GM23338 (cell line): Measurements from ENCODE around the gene GALNT14. TPM values are rescaled to one million over a fixed set of nuclear protein-coding genes. Genes with fewer than 3 reads are reported as not detected.

ENCODE experiments used
- ATAC-seq: fragments of 200-7000 bp; cut with Tn5 transposase; 3 replicates; pipeline ENCODE4 v1.9.1; 2020
- DNase-seq: peaks from one replicate; pipeline ENCODE4 v3.0.0-alpha.2; 2015; ENCODE audit warnings: low spot score
- H2AFZ ChIP-seq: fragments of 200-600 bp; sonication (generic); 2 replicates; pipeline ENCODE4 v1.8.0; 2016; ENCODE audit warnings: antibody characterized with exemption, mild to moderate bottlenecking, moderate library complexity
- H3F3A ChIP-seq: fragments of 200-600 bp; sonication (generic); replicated peaks from 2 replicates; pipeline ENCODE4 v1.8.0; 2017; ENCODE audit warnings: antibody characterized with exemption, mixed run types, low read depth
- H3K27ac ChIP-seq: fragments of 200-600 bp; sonication (generic); 2 replicates; pipeline ENCODE4 v1.6.1; 2016; ENCODE audit warnings: low read depth
- H3K27me3 ChIP-seq: fragments of 200-600 bp; sonication (generic); 2 replicates; pipeline ENCODE4 v1.8.0; 2016; ENCODE audit warnings: mild to moderate bottlenecking, mixed run types, moderate library complexity; ENCODE audit not compliant: insufficient read depth
- H3K36me3 ChIP-seq: fragments of 200-600 bp; sonication (generic); 2 replicates; pipeline ENCODE4 v1.8.0; 2016; ENCODE audit warnings: mild to moderate bottlenecking; ENCODE audit not compliant: insufficient read depth
- H3K4me1 ChIP-seq: fragments of 200-600 bp; sonication (generic); 2 replicates; pipeline ENCODE4 v1.8.0; 2016; ENCODE audit warnings: mild to moderate bottlenecking, moderate library complexity; ENCODE audit not compliant: insufficient read depth
- H3K4me2 ChIP-seq: fragments of 200-600 bp; sonication (generic); 2 replicates; pipeline ENCODE4 v1.7.1; 2017; ENCODE audit warnings: mixed run types
- H3K4me3 ChIP-seq: fragments of 200-600 bp; sonication (generic); 2 replicates; pipeline ENCODE4 v1.6.1; 2016; ENCODE audit warnings: mixed run types
- H3K79me2 ChIP-seq: fragments of 200-600 bp; sonication (generic); replicated peaks from 2 replicates; pipeline ENCODE4 v1.8.0; 2017; ENCODE audit warnings: mild to moderate bottlenecking; ENCODE audit not compliant: insufficient read depth
- H3K9me2 ChIP-seq: fragments of 200-600 bp; sonication (generic); 2 replicates; pipeline ENCODE4 v1.8.0; 2017; ENCODE audit not compliant: insufficient read depth
- H4K20me1 ChIP-seq: fragments of 200-600 bp; sonication (generic); replicated peaks from 2 replicates; pipeline ENCODE4 v1.8.0; 2017; ENCODE audit warnings: mild to moderate bottlenecking; ENCODE audit not compliant: insufficient read depth
- H3K27ac Mint-ChIP-seq: 2 replicates; pipeline ENCODE4 v1.8.0; 2020; ENCODE audit warnings: inconsistent platforms, mild to moderate bottlenecking, moderate library complexity, mixed read lengths
- H3K27me3 Mint-ChIP-seq: 3 replicates; pipeline ENCODE4 v1.8.0; 2022; ENCODE audit warnings: low read depth, mild to moderate bottlenecking, moderate library complexity, mixed read lengths, inconsistent platforms; ENCODE audit not compliant: insufficient read depth, poor library complexity
- H3K36me3 Mint-ChIP-seq: 3 replicates; pipeline ENCODE4 v1.8.0; 2021; ENCODE audit warnings: low read depth, mild to moderate bottlenecking, inconsistent platforms, moderate library complexity, mixed read lengths
- H3K4me1 Mint-ChIP-seq: 3 replicates; pipeline ENCODE4 v1.8.0; 2020; ENCODE audit warnings: mild to moderate bottlenecking, inconsistent platforms, mixed read lengths
- H3K4me3 Mint-ChIP-seq: 3 replicates; pipeline ENCODE4 v1.8.0; 2021; ENCODE audit warnings: moderate library complexity, mild to moderate bottlenecking, inconsistent platforms, mixed read lengths
- H3K9me3 Mint-ChIP-seq: 3 replicates; pipeline ENCODE4 v1.8.0; 2020; ENCODE audit warnings: moderate library complexity, mild to moderate bottlenecking, inconsistent platforms, mixed read lengths
- CREB1 ChIP-seq: fragments of 250-450 bp; sonication (Bioruptor Pico); IDR thresholded peaks from 2 replicates; pipeline ENCODE4 v1.5.0; 2020; ENCODE audit warnings: low read depth, mild to moderate bottlenecking, moderate library complexity
- EZH2 ChIP-seq: fragments of 200-600 bp; sonication (generic); IDR thresholded peaks from one replicate; pipeline ENCODE4 v1.8.0; 2017; ENCODE audit warnings: antibody characterized with exemption, mild to moderate bottlenecking, low read depth; ENCODE audit not compliant: unreplicated experiment
- EZH2phosphoT487 ChIP-seq: fragments of 200-600 bp; sonication (generic); IDR thresholded peaks from one replicate; pipeline ENCODE4 v1.8.1; 2018; ENCODE audit warnings: antibody characterized with exemption; ENCODE audit not compliant: unreplicated experiment
- JUNB ChIP-seq: IDR thresholded peaks from one replicate; pipeline ENCODE4 v1.6.1; 2016; ENCODE audit warnings: antibody characterized with exemption; ENCODE audit not compliant: unreplicated experiment
- NANOG ChIP-seq: IDR thresholded peaks from 2 replicates; pipeline ENCODE4 v1.6.1; 2016; ENCODE audit warnings: antibody characterized with exemption, borderline replicate concordance
- POLR2AphosphoS5 ChIP-seq: IDR thresholded peaks from 2 replicates; pipeline ENCODE4 v1.6.1; 2016; ENCODE audit warnings: antibody characterized with exemption, low read depth
- STAT1 ChIP-seq: IDR thresholded peaks from one replicate; pipeline ENCODE4 v1.6.1; 2016; ENCODE audit warnings: antibody characterized with exemption; ENCODE audit not compliant: unreplicated experiment
- ZNF114 ChIP-seq: fragments of 250-450 bp; sonication (Bioruptor Pico); IDR thresholded peaks from 2 replicates; pipeline ENCODE4 v1.5.0; 2020; ENCODE audit warnings: mild to moderate bottlenecking, moderate library complexity
- ZNF331 ChIP-seq: fragments of 250-450 bp; sonication (Bioruptor Pico); IDR thresholded peaks from 2 replicates; pipeline ENCODE4 v1.5.0; 2020; ENCODE audit warnings: low read depth, mild to moderate bottlenecking, moderate library complexity
- polyA plus RNA-seq: library from polyadenylated mRNA; unstranded; fragments of >200 nt; fragmentation: Nextera tagmentation; extraction: Ambion mirVana; gene quantifications from 2 replicates; pipeline ENCODE4 v1.2.1, GENCODE V29; 2016
- total RNA-seq: library from RNA; depleted of rRNA; stranded (reverse); fragments of >200 nt; shearing (Covaris generic); gene quantifications from 2 replicates; pipeline ENCODE4 v1.2.3, GENCODE V29; 2014
- TF ChIP-seq, protein P1 (sequence below): IDR thresholded peaks from one replicate; pipeline ENCODE4 v1.6.1; 2018; ENCODE audit warnings: antibody characterized with exemption; ENCODE audit not compliant: unreplicated experiment
- TF ChIP-seq, protein P2 (sequence below): fragments of 250-450 bp; sonication (Bioruptor Pico); IDR thresholded peaks from 2 replicates; pipeline ENCODE4 v1.5.0; 2020; ENCODE audit warnings: mild to moderate bottlenecking, moderate library complexity
- TF ChIP-seq, protein P3 (sequence below), 2 experiments: fragments of 200-600 bp in 1 of 2; sonication (generic) in 1 of 2; conservative IDR thresholded peaks; 2 replicates each; pipeline versions ENCODE4 v1.5.1 to v1.6.1; 2016 to 2017; ENCODE audit warnings: antibody characterized with exemption in 2 of 2, low read depth in 2 of 2, mild to moderate bottlenecking in 2 of 2, moderate library complexity in 1 of 2
- TF ChIP-seq, protein P4 (sequence below): IDR thresholded peaks from 2 replicates; pipeline ENCODE4 v1.6.1; 2016; ENCODE audit warnings: antibody characterized with exemption

The GALNT14 gene
- total and polyA plus RNA-seq, 2 experiments from 2014 or later = 5.4 to 7.7 TPM

DNA sequence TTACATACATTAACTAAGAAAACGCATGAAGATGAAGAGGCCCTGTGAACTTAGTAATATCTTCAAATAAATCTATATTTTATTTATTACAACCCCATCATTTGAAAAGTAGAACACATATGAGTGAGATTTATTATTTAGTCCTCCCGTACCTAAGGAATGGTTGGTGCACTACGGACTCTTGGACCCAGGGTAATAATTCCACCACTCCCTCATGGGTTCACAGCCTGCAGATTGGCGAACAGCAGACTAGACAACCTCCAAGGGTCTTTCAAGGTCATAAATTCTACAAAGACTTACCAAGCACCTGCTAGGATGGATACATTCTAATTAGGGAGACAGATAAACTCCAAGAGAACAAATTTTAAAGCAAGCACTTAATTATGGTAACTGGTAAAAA is 51.6 kb downstream of the GALNT14 start:
- Histone ChIP-seq H4K20me1 (no peaks in the 10 kb centered on the region), H3K4me2 (no peak overlapping the region), H3F3A (no peaks in the 10 kb centered on the region), H3K79me2 (no peaks in the 10 kb centered on the region), H2AFZ (no peak overlapping the region), H3K4me3 (no peak overlapping the region), H3K4me1 (no peaks in the 10 kb centered on the region), H3K27me3 (no peaks in the 10 kb centered on the region), H3K27ac (no peak overlapping the region), H3K36me3 (no peaks in the 10 kb centered on the region), H3K9me2 (no peaks in the 10 kb centered on the region)
- ATAC-seq (no peak), DNase-seq (no peak)
- Mint-ChIP-seq H3K4me1 (peaks cover 3% of the 10 kb centered on the region; the same call in 2 of the 3 replicates), H3K36me3 (no peaks in the 10 kb centered on the region), H3K4me3 (no peak overlapping the region), H3K27ac (no peak overlapping the region), H3K27me3 (peaks cover 4% of the 10 kb centered on the region), H3K9me3 (no peaks in the 10 kb centered on the region; the same call in 1 of the 3 replicates)
- TF ChIP-seq ZNF331 = no peak
- no peak for TF ChIP-seq POLR2AphosphoS5
- no peak for TF ChIP-seq CREB1
- TF ChIP-seq EZH2phosphoT487 = no peak
- TF ChIP-seq, protein P1, sequence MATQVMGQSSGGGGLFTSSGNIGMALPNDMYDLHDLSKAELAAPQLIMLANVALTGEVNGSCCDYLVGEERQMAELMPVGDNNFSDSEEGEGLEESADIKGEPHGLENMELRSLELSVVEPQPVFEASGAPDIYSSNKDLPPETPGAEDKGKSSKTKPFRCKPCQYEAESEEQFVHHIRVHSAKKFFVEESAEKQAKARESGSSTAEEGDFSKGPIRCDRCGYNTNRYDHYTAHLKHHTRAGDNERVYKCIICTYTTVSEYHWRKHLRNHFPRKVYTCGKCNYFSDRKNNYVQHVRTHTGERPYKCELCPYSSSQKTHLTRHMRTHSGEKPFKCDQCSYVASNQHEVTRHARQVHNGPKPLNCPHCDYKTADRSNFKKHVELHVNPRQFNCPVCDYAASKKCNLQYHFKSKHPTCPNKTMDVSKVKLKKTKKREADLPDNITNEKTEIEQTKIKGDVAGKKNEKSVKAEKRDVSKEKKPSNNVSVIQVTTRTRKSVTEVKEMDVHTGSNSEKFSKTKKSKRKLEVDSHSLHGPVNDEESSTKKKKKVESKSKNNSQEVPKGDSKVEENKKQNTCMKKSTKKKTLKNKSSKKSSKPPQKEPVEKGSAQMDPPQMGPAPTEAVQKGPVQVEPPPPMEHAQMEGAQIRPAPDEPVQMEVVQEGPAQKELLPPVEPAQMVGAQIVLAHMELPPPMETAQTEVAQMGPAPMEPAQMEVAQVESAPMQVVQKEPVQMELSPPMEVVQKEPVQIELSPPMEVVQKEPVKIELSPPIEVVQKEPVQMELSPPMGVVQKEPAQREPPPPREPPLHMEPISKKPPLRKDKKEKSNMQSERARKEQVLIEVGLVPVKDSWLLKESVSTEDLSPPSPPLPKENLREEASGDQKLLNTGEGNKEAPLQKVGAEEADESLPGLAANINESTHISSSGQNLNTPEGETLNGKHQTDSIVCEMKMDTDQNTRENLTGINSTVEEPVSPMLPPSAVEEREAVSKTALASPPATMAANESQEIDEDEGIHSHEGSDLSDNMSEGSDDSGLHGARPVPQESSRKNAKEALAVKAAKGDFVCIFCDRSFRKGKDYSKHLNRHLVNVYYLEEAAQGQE = no peak
- TF ChIP-seq, protein P2, sequence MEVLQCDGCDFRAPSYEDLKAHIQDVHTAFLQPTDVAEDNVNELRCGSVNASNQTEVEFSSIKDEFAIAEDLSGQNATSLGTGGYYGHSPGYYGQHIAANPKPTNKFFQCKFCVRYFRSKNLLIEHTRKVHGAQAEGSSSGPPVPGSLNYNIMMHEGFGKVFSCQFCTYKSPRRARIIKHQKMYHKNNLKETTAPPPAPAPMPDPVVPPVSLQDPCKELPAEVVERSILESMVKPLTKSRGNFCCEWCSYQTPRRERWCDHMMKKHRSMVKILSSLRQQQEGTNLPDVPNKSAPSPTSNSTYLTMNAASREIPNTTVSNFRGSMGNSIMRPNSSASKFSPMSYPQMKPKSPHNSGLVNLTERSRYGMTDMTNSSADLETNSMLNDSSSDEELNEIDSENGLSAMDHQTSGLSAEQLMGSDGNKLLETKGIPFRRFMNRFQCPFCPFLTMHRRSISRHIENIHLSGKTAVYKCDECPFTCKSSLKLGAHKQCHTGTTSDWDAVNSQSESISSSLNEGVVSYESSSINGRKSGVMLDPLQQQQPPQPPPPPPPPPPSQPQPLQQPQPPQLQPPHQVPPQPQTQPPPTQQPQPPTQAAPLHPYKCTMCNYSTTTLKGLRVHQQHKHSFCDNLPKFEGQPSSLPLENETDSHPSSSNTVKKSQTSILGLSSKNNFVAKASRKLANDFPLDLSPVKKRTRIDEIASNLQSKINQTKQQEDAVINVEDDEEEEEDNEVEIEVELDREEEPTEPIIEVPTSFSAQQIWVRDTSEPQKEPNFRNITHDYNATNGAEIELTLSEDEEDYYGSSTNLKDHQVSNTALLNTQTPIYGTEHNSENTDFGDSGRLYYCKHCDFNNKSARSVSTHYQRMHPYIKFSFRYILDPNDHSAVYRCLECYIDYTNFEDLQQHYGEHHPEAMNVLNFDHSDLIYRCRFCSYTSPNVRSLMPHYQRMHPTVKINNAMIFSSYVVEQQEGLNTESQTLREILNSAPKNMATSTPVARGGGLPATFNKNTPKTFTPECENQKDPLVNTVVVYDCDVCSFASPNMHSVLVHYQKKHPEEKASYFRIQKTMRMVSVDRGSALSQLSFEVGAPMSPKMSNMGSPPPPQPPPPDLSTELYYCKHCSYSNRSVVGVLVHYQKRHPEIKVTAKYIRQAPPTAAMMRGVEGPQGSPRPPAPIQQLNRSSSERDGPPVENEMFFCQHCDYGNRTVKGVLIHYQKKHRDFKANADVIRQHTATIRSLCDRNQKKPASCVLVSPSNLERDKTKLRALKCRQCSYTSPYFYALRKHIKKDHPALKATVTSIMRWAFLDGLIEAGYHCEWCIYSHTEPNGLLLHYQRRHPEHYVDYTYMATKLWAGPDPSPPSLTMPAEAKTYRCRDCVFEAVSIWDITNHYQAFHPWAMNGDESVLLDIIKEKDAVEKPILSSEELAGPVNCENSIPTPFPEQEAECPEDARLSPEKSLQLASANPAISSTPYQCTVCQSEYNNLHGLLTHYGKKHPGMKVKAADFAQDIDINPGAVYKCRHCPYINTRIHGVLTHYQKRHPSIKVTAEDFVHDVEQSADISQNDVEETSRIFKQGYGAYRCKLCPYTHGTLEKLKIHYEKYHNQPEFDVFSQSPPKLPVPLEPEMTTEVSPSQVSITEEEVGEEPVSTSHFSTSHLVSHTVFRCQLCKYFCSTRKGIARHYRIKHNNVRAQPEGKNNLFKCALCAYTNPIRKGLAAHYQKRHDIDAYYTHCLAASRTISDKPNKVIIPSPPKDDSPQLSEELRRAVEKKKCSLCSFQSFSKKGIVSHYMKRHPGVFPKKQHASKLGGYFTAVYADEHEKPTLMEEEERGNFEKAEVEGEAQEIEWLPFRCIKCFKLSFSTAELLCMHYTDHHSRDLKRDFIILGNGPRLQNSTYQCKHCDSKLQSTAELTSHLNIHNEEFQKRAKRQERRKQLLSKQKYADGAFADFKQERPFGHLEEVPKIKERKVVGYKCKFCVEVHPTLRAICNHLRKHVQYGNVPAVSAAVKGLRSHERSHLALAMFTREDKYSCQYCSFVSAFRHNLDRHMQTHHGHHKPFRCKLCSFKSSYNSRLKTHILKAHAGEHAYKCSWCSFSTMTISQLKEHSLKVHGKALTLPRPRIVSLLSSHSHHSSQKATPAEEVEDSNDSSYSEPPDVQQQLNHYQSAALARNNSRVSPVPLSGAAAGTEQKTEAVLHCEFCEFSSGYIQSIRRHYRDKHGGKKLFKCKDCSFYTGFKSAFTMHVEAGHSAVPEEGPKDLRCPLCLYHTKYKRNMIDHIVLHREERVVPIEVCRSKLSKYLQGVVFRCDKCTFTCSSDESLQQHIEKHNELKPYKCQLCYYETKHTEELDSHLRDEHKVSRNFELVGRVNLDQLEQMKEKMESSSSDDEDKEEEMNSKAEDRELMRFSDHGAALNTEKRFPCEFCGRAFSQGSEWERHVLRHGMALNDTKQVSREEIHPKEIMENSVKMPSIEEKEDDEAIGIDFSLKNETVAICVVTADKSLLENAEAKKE (CRISPR knock-in tag) = no peak
- TF ChIP-seq, protein P3, sequence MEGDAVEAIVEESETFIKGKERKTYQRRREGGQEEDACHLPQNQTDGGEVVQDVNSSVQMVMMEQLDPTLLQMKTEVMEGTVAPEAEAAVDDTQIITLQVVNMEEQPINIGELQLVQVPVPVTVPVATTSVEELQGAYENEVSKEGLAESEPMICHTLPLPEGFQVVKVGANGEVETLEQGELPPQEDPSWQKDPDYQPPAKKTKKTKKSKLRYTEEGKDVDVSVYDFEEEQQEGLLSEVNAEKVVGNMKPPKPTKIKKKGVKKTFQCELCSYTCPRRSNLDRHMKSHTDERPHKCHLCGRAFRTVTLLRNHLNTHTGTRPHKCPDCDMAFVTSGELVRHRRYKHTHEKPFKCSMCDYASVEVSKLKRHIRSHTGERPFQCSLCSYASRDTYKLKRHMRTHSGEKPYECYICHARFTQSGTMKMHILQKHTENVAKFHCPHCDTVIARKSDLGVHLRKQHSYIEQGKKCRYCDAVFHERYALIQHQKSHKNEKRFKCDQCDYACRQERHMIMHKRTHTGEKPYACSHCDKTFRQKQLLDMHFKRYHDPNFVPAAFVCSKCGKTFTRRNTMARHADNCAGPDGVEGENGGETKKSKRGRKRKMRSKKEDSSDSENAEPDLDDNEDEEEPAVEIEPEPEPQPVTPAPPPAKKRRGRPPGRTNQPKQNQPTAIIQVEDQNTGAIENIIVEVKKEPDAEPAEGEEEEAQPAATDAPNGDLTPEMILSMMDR (conservative IDR thresholded peaks at IDR 0.05; ENCODE audit: low read depth in 2 of 2) = no peak
- TF ChIP-seq JUNB = no peak
- no peak for TF ChIP-seq STAT1
- no peak for TF ChIP-seq ZNF114
- TF ChIP-seq NANOG = no peak
- TF ChIP-seq EZH2 = no peak
- TF ChIP-seq, protein P4, sequence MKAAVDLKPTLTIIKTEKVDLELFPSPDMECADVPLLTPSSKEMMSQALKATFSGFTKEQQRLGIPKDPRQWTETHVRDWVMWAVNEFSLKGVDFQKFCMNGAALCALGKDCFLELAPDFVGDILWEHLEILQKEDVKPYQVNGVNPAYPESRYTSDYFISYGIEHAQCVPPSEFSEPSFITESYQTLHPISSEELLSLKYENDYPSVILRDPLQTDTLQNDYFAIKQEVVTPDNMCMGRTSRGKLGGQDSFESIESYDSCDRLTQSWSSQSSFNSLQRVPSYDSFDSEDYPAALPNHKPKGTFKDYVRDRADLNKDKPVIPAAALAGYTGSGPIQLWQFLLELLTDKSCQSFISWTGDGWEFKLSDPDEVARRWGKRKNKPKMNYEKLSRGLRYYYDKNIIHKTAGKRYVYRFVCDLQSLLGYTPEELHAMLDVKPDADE = no peak
